ENCODE data around the gene KRT76.

DNA sequence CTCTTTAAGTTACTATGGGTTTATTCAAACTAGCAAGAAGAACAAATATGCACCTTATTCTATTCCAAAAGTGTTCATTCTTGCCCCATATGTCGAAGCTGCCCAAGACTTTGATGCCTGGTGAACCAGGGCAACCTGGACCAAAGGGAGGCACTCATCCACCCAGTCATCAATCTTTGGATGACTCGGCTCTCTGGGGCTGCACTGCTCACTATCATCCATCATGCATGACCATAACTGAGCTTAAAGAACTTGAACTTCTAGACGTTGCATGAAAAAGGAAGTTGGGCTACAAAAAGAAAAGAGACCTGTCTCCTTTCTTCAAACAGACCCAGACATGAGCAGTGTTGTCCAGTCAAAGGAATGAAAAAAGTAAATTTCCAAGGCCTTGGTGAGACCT, 35.6 kb upstream of the KRT76 start:
- TF ChIP-seq CTCF (IDR thresholded peaks at IDR 0.05) (no peak), EZH2 (IDR thresholded peaks at IDR 0.05; ENCODE audit: borderline replicate concordance, insufficient read depth, low read depth, low read length, poor library complexity, severe bottlenecking) (no peak)
